Body of pancreas (tissue), 4 donors: ENCODE measurements around the gene CACNB3.

Experiments
- POLR2A ChIP-seq, 3 donors: fragments of 450-650 bp; IDR thresholded peaks; one replicate each; pipeline ENCODE4 v1.6.1; 2016; ENCODE audit warnings: antibody characterized with exemption in 3 of 3, mild to moderate bottlenecking in 2 of 3
- TF ChIP-seq, protein P1 (sequence below), 7 experiments: fragments of 450-650 bp in 4 of 7; fragments of 200-600 bp in 3 of 7; sonication (generic) in 3 of 7; IDR thresholded peaks; one replicate each; pipeline ENCODE4 v1.5.1; 2016 to 2019; ENCODE audit warnings: antibody characterized with exemption in 7 of 7

DNA sequence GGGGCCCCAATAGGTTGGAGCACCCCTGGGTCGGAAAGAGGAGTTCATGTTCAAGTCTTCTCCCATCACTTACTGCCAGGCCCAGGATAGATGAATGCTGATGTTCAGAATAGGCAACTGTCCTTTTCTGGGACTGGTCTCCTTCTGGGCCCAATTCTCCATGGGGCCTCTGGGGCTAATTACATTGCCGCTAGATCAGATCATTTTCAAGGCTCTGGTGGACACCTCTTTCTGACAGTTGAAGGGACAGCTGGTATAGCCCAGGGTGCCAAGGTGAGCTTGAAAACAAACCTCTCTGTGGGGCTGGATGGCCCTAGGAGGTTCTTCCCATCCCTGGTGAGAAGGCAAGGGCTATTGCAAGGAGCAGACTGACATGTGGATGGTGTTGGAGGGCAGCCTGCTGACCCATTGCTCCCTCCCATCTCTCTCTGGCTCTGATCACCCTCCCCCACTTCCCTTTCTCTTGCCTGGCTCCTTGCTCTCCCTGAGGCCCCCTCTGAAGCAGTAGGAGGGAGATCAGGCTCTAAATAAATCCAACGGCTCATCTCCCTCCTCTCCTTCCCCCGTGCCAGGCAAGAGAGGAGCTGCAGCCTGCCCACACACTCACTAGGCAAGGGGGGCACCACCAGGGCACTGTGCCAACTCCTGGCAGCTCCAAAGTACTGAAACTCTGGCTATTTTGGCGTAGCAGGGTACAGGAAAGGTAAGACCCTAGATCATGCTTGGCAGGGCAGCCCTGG lies 1.9 kb downstream of the CACNB3 start:
- TF ChIP-seq, protein P1, sequence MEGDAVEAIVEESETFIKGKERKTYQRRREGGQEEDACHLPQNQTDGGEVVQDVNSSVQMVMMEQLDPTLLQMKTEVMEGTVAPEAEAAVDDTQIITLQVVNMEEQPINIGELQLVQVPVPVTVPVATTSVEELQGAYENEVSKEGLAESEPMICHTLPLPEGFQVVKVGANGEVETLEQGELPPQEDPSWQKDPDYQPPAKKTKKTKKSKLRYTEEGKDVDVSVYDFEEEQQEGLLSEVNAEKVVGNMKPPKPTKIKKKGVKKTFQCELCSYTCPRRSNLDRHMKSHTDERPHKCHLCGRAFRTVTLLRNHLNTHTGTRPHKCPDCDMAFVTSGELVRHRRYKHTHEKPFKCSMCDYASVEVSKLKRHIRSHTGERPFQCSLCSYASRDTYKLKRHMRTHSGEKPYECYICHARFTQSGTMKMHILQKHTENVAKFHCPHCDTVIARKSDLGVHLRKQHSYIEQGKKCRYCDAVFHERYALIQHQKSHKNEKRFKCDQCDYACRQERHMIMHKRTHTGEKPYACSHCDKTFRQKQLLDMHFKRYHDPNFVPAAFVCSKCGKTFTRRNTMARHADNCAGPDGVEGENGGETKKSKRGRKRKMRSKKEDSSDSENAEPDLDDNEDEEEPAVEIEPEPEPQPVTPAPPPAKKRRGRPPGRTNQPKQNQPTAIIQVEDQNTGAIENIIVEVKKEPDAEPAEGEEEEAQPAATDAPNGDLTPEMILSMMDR (IDR thresholded peaks at IDR 0.05) = no peak
- TF ChIP-seq POLR2A (IDR thresholded peaks at IDR 0.05) = no peak
